Naive B cell (primary cell): ENCODE data around the gene KRTAP10-7. TPM values are rescaled to one million over a fixed set of nuclear protein-coding genes. Genes with fewer than 3 reads are reported as not detected.

Source experiments
- ATAC-seq, 2 donors: fragments of 150-1000 bp; cut with Tn5 transposase; 2 replicates each; pipeline ENCODE4 v1.10.0; 2021; ENCODE audit warnings: low read depth in 2 of 2, mild to moderate bottlenecking in 2 of 2, moderate library complexity in 2 of 2
- DNase-seq: peaks from one replicate; pipeline ENCODE4 v3.0.0; 2022
- H3K27ac Mint-ChIP-seq, 6 donors: one replicate each; pipeline ENCODE4 v1.8.0; 2020 to 2022; ENCODE audit warnings: mild to moderate bottlenecking in 6 of 6, mixed read lengths in 6 of 6, moderate library complexity in 5 of 6, inconsistent platforms in 2 of 6
- H3K27me3 Mint-ChIP-seq, 3 donors: one replicate each; pipeline ENCODE4 v1.8.0; 2021 to 2022; ENCODE audit warnings: mixed read lengths in 3 of 3, mild to moderate bottlenecking in 1 of 3
- H3K36me3 Mint-ChIP-seq, 2 donors: one replicate each; pipeline ENCODE4 v1.8.0; 2020 to 2022; ENCODE audit warnings: mixed read lengths in 2 of 2, inconsistent platforms in 1 of 2, mild to moderate bottlenecking in 1 of 2
- H3K4me1 Mint-ChIP-seq, 3 donors: one replicate each; pipeline ENCODE4 v1.8.0; 2020 to 2022; ENCODE audit warnings: mixed read lengths in 3 of 3, inconsistent platforms in 1 of 3, mild to moderate bottlenecking in 1 of 3, moderate library complexity in 1 of 3
- H3K4me3 Mint-ChIP-seq, 8 donors: one replicate each; pipeline ENCODE4 v1.8.0; 2020 to 2022; ENCODE audit warnings: mild to moderate bottlenecking in 8 of 8, mixed read lengths in 8 of 8, moderate library complexity in 8 of 8, inconsistent platforms in 2 of 8
- H3K9me3 Mint-ChIP-seq, 7 donors: one replicate each; pipeline ENCODE4 v1.8.0; 2020 to 2022; ENCODE audit warnings: mixed read lengths in 7 of 7, mild to moderate bottlenecking in 5 of 7, inconsistent platforms in 2 of 7, moderate library complexity in 1 of 7
- polyA plus RNA-seq, 6 donors: library from polyadenylated mRNA; unstranded; fragments of 300-500 nt; fragmentation: Illumina TruSeq; gene quantifications; one replicate each; pipeline ENCODE4 v1.2.3, GENCODE V29; 2021; ENCODE audit warnings: low read depth in 6 of 6

Gene KRTAP10-7
- polyA plus RNA-seq, 6 donors from 2014 or later = not detected

- DNase-seq (no peak), ATAC-seq (no peak)
- H3K27me3 Mint-ChIP-seq = peaks cover 11 to 41% (median 30%) of the 10 kb centered on the region in 3 donors
- H3K27ac Mint-ChIP-seq = peak overlapping the region in 2 of 6 donors; percentile 14 to 42
- peaks cover 15 to 37% of the 10 kb centered on the region in 2 donors for H3K36me3 Mint-ChIP-seq
- H3K4me3 Mint-ChIP-seq = no peak overlapping the region
- peaks cover 0 to 4% (median 0%) of the 10 kb centered on the region in 3 donors for H3K4me1 Mint-ChIP-seq
- H3K9me3 Mint-ChIP-seq = peaks cover 21 to 46% (median 36%) of the 10 kb centered on the region in 7 donors
These were observed 12.4 kb downstream of the KRTAP10-7 start for GRCh38 chr21:44612669-44613229.

- no peak overlapping the region for H3K4me3 Mint-ChIP-seq
- H3K9me3 Mint-ChIP-seq = peaks cover 21 to 42% (median 31%) of the 10 kb centered on the region in 7 donors
- H3K4me1 Mint-ChIP-seq = peaks cover 5 to 7% (median 6%) of the 10 kb centered on the region in 3 donors
- DNase-seq = no peak
- peaks cover 11 to 38% (median 28%) of the 10 kb centered on the region in 3 donors for H3K27me3 Mint-ChIP-seq
- no peak overlapping the region for H3K27ac Mint-ChIP-seq
- H3K36me3 Mint-ChIP-seq = peaks cover 15 to 37% of the 10 kb centered on the region in 2 donors
- ATAC-seq = no peak
These were observed 13.2 kb downstream of the KRTAP10-7 start for GRCh38 chr21:44613386-44614155.

- Mint-ChIP-seq H3K4me1 (peaks cover 11 to 13% (median 12%) of the 10 kb centered on the region in 3 donors), H3K4me3 (no peak overlapping the region), H3K36me3 (peaks cover 12 to 37% of the 10 kb centered on the region in 2 donors), H3K9me3 (peaks cover 16 to 43% (median 31%) of the 10 kb centered on the region in 7 donors), H3K27ac (peak overlapping the region in 1 of 6 donors; percentile 42), H3K27me3 (peaks cover 11 to 35% (median 28%) of the 10 kb centered on the region in 3 donors)
- ATAC-seq = no peak
- no peak for DNase-seq
These were observed 13.8 kb downstream of the KRTAP10-7 start for GRCh38 chr21:44614161-44614631.

- ATAC-seq (no peak), DNase-seq (no peak)
- H3K4me3 Mint-ChIP-seq = no peak overlapping the region
- H3K4me1 Mint-ChIP-seq = peaks cover 13 to 18% (median 15%) of the 10 kb centered on the region in 3 donors
- peaks cover 4 to 31% (median 28%) of the 10 kb centered on the region in 3 donors for H3K27me3 Mint-ChIP-seq
- peaks cover 17 to 37% of the 10 kb centered on the region in 2 donors for H3K36me3 Mint-ChIP-seq
- H3K9me3 Mint-ChIP-seq = peaks cover 16 to 43% (median 31%) of the 10 kb centered on the region in 7 donors
- H3K27ac Mint-ChIP-seq = no peak overlapping the region
These were observed 14.6 kb downstream of the KRTAP10-7 start for GRCh38 chr21:44614961-44615391.

- peaks cover 4 to 31% (median 28%) of the 10 kb centered on the region in 3 donors for H3K27me3 Mint-ChIP-seq
- H3K9me3 Mint-ChIP-seq = peaks cover 15 to 41% (median 34%) of the 10 kb centered on the region in 7 donors
- ATAC-seq (no peak), DNase-seq (no peak)
- no peak overlapping the region for H3K27ac Mint-ChIP-seq
- no peak overlapping the region for H3K4me3 Mint-ChIP-seq
- peaks cover 13 to 20% (median 15%) of the 10 kb centered on the region in 3 donors for H3K4me1 Mint-ChIP-seq
- peaks cover 21 to 39% of the 10 kb centered on the region in 2 donors for H3K36me3 Mint-ChIP-seq
These were observed 15.1 kb downstream of the KRTAP10-7 start for GRCh38 chr21:44615466-44615865.

- Mint-ChIP-seq H3K27ac (peak overlapping the region in 1 of 6 donors; percentile 35), H3K27me3 (peaks cover 4 to 31% (median 28%) of the 10 kb centered on the region in 3 donors), H3K9me3 (peaks cover 14 to 39% (median 33%) of the 10 kb centered on the region in 7 donors), H3K4me3 (no peak overlapping the region), H3K4me1 (peaks cover 13 to 20% (median 15%) of the 10 kb centered on the region in 3 donors), H3K36me3 (peaks cover 23 to 40% of the 10 kb centered on the region in 2 donors)
- DNase-seq (no peak), ATAC-seq (no peak)
These were observed 15.7 kb downstream of the KRTAP10-7 start for GRCh38 chr21:44615911-44616590.

GRCh38 chr21:44616591-44616926 is 16.2 kb downstream of the KRTAP10-7 start:
- Mint-ChIP-seq H3K4me3 (peak overlapping the region in 1 of 8 donors; percentile 44), H3K36me3 (peaks cover 18 to 35% of the 10 kb centered on the region in 2 donors), H3K27ac (peak overlapping the region in 1 of 6 donors; percentile 35), H3K4me1 (peaks cover 13 to 20% (median 15%) of the 10 kb centered on the region in 3 donors), H3K9me3 (peaks cover 10 to 34% (median 28%) of the 10 kb centered on the region in 7 donors), H3K27me3 (peaks cover 4 to 28% (median 28%) of the 10 kb centered on the region in 3 donors)
- ATAC-seq (no peak), DNase-seq (no peak)

- Mint-ChIP-seq H3K36me3 (peaks cover 18 to 37% of the 10 kb centered on the region in 2 donors), H3K4me3 (peak overlapping the region in 1 of 8 donors; percentile 44), H3K27me3 (peaks cover 4 to 30% (median 26%) of the 10 kb centered on the region in 3 donors), H3K4me1 (peaks cover 13 to 20% (median 15%) of the 10 kb centered on the region in 3 donors), H3K9me3 (peaks cover 8 to 30% (median 25%) of the 10 kb centered on the region in 7 donors), H3K27ac (no peak overlapping the region)
- DNase-seq = no peak
- no peak for ATAC-seq
These were observed 16.7 kb downstream of the KRTAP10-7 start for GRCh38 chr21:44617071-44617501.

GRCh38 chr21:44618504-44618903 is 18.1 kb downstream of the KRTAP10-7 start:
- Mint-ChIP-seq H3K36me3 (peaks cover 27 to 42% of the 10 kb centered on the region in 2 donors), H3K27me3 (peaks cover 13 to 35% (median 20%) of the 10 kb centered on the region in 3 donors), H3K9me3 (peaks cover 17 to 43% (median 28%) of the 10 kb centered on the region in 7 donors), H3K27ac (peak overlapping the region in 5 of 6 donors; percentile 55 to 85 (median 73)), H3K4me1 (peaks cover 12 to 20% (median 13%) of the 10 kb centered on the region in 3 donors), H3K4me3 (peak overlapping the region in 5 of 8 donors; percentile 47 to 76 (median 59))
- ATAC-seq = no peak
- DNase-seq = no peak

- H3K9me3 Mint-ChIP-seq = peaks cover 18 to 47% (median 33%) of the 10 kb centered on the region in 7 donors
- peak; percentile 70 to 76 for ATAC-seq
- peak overlapping the region in 7 of 8 donors; percentile 21 to 76 (median 51) for H3K4me3 Mint-ChIP-seq
- peaks cover 31 to 46% of the 10 kb centered on the region in 2 donors for H3K36me3 Mint-ChIP-seq
- H3K4me1 Mint-ChIP-seq = peaks cover 12 to 20% (median 13%) of the 10 kb centered on the region in 3 donors
- peaks cover 14 to 36% (median 24%) of the 10 kb centered on the region in 3 donors for H3K27me3 Mint-ChIP-seq
- no peak for DNase-seq
- H3K27ac Mint-ChIP-seq = peak overlapping the region in 5 of 6 donors; percentile 65 to 88 (median 76)
These were observed 18.5 kb downstream of the KRTAP10-7 start for GRCh38 chr21:44618909-44619308.

- Mint-ChIP-seq H3K9me3 (peaks cover 24 to 57% (median 42%) of the 10 kb centered on the region in 7 donors), H3K27ac (no peak overlapping the region), H3K4me1 (peaks cover 12 to 20% (median 13%) of the 10 kb centered on the region in 3 donors)
These were observed 19.5 kb downstream of the KRTAP10-7 start for GRCh38 chr21:44619886-44620285.

GRCh38 chr21:44623575-44623974 is 23.2 kb downstream of the KRTAP10-7 start:
- no peak overlapping the region for H3K4me3 Mint-ChIP-seq

More at GRCh38 chr21:44619886-44620285, 19.5 kb downstream of the KRTAP10-7 start:
- peak overlapping the region in 1 of 8 donors; percentile 17 for H3K4me3 Mint-ChIP-seq
- DNase-seq (no peak), ATAC-seq (no peak)
- peaks cover 10 to 38% (median 28%) of the 10 kb centered on the region in 3 donors for H3K27me3 Mint-ChIP-seq
- H3K36me3 Mint-ChIP-seq = peaks cover 34 to 56% of the 10 kb centered on the region in 2 donors

More at GRCh38 chr21:44623575-44623974, 23.2 kb downstream of the KRTAP10-7 start:
- H3K4me1 Mint-ChIP-seq = peaks cover 7 to 14% (median 10%) of the 10 kb centered on the region in 3 donors
- H3K27ac Mint-ChIP-seq = no peak overlapping the region
- DNase-seq (no peak), ATAC-seq (no peak)
- H3K27me3 Mint-ChIP-seq = peaks cover 10 to 38% (median 34%) of the 10 kb centered on the region in 3 donors
- peaks cover 24 to 58% (median 44%) of the 10 kb centered on the region in 7 donors for H3K9me3 Mint-ChIP-seq
- H3K36me3 Mint-ChIP-seq = peaks cover 34 to 57% of the 10 kb centered on the region in 2 donors
